CD4-positive, alpha-beta T cell treated with Interleukin-15 for 4 hours (primary cell): ENCODE results near the gene C14orf180.
"Not testable (repeated sequence)": the region's sequence is repeated elsewhere in the genome, so short reads cannot be mapped to it uniquely, and the experiment has no call there.

ENCODE experiments used
- DNase-seq: peaks from one replicate; pipeline ENCODE4 v3.0.0-alpha.2; 2020; ENCODE audit warnings: low spot score

C14orf180 gene

DNA sequence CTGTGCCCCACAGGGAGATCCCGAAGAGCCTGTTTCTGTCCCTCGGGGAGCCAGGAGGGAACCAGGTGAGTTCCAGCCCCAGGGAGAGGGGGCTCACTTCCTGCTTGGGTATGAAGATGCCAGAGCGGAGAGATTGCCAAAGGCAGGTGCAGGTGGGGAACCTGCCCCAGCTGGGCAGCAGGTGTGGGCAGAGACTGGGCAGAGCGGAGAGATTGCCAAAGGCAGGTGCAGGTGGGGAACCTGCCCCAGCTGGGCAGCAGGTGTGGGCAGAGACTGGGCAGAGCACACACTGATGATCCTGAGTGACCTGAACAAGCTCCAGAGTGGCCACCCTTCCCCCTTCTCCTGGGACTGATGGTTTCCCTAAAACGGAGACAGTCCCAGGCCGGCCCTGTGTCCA is 375 bp downstream of the C14orf180 start:
- DNase-seq = not testable (repeated sequence)

- no peak for DNase-seq
These were observed 1.4 kb downstream of the C14orf180 start for GRCh38 chr14:104580961-104581360.

DNA sequence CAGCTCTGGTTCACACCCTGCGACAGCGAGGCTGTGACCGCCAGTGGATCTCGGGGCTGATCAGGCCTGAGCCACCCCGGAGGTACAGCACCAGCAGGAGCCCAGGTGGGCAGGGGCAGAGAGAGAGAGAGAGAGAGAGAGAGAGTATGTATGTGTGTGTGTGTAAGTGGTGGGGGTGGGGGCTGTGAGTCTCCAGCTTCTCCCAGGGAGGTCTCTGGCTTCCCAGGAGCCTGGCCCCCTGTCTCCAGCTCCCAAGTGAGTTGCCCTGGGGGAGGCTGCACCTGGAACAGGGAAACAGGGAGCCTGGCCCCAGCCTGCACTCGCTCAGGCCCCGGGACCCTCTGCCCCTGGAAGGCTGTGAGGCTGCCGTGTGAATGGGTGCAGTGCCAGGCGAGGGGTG is 2.0 kb downstream of the C14orf180 start:
- no peak for DNase-seq

DNA sequence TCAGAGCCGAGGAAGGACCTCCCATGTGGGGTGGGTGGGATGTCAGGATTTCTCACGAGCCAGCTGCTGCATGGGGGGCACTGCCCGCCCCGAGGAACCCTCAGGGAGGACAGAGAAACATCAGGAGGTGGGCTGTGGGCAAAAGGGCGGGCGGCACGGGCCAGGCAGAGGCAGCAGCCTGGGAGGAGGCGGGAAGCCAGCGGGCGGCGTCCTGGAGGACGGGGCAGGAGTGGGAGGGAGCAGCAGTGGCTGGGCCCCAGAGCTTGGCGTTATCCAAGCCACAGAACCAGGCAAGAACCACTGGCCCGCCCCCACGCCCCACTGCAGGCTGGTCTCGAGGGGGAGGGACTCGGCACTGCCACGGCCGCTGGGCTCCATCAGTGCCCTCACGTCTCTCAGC is 2.4 kb downstream of the C14orf180 start:
- no peak for DNase-seq

GRCh38 chr14:104582662-104583061 is 3.1 kb downstream of the C14orf180 start:
- no peak for DNase-seq

DNA sequence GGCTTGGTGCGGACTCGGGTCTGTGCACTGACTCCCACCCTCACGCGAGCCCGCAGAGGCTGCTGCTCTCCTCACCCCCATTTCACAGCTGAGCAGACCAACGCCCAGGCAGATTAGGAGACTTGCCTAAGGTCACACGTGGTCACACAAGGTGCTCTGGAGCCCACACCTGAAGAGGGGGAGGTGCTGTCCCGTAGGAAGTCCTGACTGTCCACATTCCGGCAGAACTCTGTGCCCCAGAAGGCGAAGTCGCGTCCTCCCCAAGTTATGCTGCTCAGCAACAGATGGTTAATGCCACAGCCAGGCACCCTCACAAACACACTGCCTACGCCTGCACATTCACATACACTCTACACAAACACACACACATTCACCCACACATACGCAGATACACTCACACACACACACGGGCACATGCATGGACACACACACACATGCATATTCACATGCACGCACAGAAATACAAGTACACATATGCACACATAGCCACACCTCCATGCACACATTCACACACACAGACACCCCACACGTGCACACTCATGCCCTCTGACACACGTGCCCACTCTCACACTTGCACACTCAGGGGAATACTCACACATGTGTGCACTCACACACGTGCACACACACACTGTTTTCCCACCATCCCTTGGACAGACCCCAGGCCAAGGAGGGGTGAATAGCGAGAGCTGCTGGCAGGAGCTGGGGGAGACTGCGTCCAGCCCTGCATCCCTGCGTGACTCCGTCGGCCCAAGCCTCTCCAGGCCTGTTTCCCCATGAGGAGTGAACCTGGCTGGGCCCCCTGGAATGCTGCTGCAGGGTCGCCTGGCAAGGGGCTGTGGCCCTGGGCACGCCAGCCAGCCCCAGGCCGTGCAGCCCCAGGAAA is 4.1 kb downstream of the C14orf180 start:
- no peak for DNase-seq

DNA sequence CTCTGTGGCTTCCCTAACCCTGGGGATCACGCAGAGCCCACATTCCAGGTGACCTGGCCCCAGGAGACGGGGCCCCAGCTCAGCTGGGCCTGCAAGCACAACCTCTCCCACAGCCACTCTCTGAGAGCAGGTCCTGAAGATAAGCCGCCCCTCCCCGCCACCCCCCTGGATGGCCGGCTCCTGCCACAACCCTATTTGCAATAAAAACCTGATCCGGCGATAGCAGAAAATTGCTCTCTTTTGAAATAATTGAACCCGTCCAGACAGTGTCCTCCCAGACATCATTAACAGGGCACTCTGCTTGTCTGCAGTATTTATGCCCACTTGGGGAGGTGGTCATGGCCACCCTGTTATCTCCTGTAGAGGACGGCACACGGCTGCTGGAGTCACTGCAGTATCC is 5.0 kb downstream of the C14orf180 start:
- no peak for DNase-seq

- DNase-seq = no peak
These were observed 6.6 kb downstream of the C14orf180 start for GRCh38 chr14:104585966-104586697.

- DNase-seq = no peak
These were observed 7.5 kb downstream of the C14orf180 start for GRCh38 chr14:104586832-104587620.

- no peak for DNase-seq
These were observed 8.1 kb downstream of the C14orf180 start for GRCh38 chr14:104587641-104588040.

- DNase-seq = no peak
These were observed 8.7 kb downstream of the C14orf180 start for GRCh38 chr14:104588066-104588857.

DNA sequence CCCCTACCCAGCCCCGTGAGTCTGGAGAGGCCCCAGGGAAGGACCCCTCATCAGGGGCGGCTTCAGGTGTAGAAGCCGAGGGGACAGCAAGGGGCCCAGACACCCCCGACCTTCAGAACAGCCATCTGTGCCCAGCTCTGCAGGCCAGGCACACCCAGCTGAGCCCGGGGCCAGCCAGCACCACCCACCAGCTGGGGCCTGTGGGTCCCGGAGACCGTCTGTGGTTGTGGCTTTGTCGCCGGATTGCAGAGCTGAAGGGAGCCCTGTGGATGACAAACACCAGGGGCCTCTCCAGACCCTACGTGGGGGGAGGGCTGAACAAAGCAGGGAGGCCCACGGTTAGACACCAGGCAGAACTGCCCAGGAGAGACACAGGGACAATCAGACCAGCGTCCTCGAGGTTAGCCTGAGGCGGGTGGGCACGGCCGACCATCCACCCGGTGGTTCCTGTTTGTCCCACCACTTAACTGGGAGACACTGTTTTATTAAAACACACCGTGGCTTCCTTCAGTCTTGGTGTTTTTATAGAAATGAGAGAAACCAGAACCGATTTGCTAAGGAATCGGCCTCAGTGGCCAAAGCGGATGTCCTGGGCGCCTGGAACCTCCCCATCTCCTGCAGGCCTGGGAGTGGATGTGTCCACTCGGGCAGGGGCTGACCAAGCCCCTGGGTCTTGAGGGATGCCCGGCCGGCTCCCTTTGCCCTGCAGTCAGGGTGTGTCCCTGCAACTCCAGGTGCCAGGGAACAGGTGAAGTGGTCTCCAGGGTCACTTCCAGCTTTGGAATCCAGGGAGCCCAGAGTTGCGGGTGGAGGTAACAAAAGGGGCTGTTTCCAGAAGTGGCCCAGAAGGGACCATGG is 10.0 kb downstream of the C14orf180 start:
- DNase-seq = no peak

- DNase-seq = no peak
These were observed 10.8 kb downstream of the C14orf180 start for GRCh38 chr14:104590240-104590965.

GRCh38 chr14:104591031-104591430 is 11.5 kb downstream of the C14orf180 start:
- no peak for DNase-seq

DNA sequence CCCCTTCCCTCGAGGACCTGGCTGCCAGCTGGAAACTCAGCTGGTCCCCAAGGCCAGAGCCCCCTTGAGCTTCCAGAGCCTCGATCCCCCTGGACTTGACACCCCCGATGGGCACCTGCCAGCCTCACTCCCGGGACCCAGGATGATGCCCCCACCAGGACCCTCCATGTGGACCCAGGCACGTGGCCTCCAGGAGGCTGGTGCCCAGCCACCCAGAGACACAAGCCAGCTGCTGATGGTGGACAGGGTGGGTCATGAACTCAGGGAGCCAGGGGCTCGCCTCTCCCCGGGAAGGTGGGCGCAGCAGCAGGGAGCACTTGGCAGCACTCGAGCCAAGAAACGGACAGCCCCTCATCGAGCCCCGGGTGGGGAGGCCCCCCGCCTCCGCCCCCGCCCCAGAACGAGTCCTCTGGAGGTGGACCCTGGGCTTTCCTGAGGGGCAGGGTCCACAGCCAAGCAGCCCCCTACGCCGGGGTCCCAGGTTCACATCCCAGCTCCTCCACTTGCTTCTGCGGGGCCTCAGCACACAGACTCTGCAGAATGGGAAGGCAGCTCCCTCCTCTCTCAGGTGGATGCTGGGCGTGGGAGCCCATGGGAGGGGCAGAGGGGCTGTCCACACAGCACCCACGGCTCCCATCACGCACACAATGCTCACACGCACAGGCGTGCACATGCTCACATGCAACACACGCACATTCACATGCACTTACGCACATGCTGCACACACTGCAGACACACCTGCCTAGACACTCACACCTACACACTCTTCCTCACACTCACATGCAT is 12.1 kb downstream of the C14orf180 start:
- DNase-seq = no peak

DNA sequence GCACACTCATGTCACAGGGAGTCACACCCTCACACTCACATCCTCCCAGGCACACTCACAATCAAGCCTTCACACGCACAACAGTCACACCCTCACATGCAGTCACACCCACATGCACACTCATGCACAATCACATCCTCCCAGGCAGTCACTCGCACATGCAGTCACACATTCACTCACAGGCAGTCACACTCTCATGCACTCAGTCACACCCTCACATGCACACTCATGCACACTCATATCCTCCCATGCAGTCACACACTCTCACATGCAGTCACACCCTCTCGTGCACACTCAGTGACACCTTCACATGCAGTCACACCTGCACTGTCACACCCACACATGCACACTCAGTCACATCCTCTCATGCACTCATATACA is 12.7 kb downstream of the C14orf180 start:
- DNase-seq = no peak

DNA sequence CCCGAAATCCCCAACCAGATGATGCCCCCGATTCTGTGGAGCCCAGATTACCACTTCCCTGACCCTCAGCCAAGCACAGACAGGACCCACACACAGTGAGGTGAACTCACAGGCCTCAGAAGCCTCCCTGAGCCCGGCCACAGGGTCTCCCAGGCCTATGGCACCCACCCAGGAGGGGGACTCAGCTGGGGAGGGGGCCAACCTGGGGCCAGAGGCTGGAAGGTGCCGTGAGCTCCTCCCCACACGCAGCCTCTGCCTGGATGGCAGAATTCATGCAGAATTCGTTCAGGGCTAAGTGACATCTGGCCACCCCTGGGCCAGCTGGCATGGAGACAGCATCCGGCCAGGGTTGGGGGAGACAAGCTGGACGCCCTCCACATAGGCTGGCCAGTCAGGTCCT is 13.2 kb downstream of the C14orf180 start:
- no peak for DNase-seq

GRCh38 chr14:104593241-104593701 is 13.7 kb downstream of the C14orf180 start:
- DNase-seq = no peak

GRCh38 chr14:104593710-104594136 is 14.2 kb downstream of the C14orf180 start:
- DNase-seq = no peak
